T-helper 1 cell treated with Interleukin-12 subunit alpha and Interleukin-12 subunit beta and Interleukin-4 antibody, amounts not matched to agents 30 μg/mL and 1 μg/mL, for 36 hours (primary cell): ENCODE data around the gene GPSM1.

Experiments
- H3K27ac Mint-ChIP-seq: one replicate; pipeline ENCODE4 v1.8.0; 2021; ENCODE audit warnings: mild to moderate bottlenecking, mixed read lengths
- H3K27me3 Mint-ChIP-seq: one replicate; pipeline ENCODE4 v1.8.0; 2021; ENCODE audit warnings: low read depth, mixed read lengths
- H3K36me3 Mint-ChIP-seq: one replicate; pipeline ENCODE4 v1.8.0; 2021; ENCODE audit warnings: low read depth, mixed read lengths
- H3K4me1 Mint-ChIP-seq: one replicate; pipeline ENCODE4 v1.8.0; 2021; ENCODE audit warnings: low read depth, mixed read lengths
- H3K4me3 Mint-ChIP-seq: one replicate; pipeline ENCODE4 v1.8.0; 2021; ENCODE audit warnings: mild to moderate bottlenecking, moderate library complexity, mixed read lengths
- H3K9me3 Mint-ChIP-seq: one replicate; pipeline ENCODE4 v1.8.0; 2021; ENCODE audit warnings: mixed read lengths

The GPSM1 gene

DNA sequence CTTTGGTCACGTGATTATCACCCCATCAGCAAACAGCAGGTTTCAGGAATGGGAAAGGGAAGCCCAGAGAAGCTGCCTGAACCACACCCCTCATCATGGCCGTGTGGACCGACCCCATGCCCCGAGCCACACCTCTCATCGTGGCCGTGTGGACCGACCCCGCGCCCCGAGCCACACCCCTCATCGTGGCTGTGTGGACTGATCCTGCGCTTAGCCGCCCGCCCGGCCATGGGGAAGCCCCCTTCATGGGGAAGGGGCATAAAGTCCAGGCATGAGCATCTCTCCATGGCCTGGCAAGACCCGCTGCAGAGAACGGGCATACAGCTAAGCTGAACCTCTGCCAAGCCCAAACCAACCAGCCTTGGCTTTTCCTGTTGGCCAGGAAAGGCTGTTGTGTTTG is 66.2 kb downstream of the GPSM1 start:
- no peaks in the 10 kb centered on the region for H3K9me3 Mint-ChIP-seq
- peaks cover 30% of the 10 kb centered on the region for H3K36me3 Mint-ChIP-seq
- no peaks in the 10 kb centered on the region for H3K27me3 Mint-ChIP-seq
- H3K4me1 Mint-ChIP-seq, result peaks cover 2% of the 10 kb centered on the region
- no peak overlapping the region for H3K4me3 Mint-ChIP-seq
- no peak overlapping the region for H3K27ac Mint-ChIP-seq

DNA sequence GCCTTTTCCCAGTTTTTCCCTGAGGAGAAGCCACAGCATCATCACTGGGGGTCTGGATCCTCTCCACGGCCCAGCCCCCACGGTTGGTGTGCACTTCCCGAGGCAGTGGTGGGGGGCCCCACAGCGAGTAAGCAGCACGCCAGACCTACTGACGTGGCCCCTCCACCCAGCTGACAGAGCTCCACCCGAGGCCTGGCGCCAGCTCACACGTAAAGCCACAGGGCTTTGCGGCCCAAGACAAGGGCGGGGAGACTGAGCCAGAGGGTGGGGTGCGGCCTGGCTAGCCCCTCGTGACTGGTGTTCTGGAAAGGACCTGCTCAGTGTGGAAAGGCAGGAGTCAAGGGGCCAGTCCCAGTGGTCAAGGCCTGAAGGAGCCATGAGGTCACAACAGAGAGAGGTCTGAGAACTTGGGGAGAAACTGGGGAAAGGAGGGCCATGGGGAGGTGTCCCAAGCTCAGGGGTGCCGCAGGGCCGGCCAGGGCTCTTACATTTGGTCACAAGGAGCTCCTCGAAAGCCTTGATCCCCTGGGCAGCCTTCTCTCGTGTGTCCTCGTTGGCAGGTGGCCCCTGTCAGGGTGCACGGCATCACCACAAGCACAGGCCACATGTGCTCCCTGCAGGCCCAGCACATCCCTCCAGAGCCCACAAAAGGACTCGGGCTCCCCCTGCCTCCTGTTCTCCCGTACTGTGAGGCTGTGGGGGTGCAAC is 67.1 kb downstream of the GPSM1 start:
- H3K9me3 Mint-ChIP-seq, result no peaks in the 10 kb centered on the region
- H3K4me3 Mint-ChIP-seq, result no peak overlapping the region
- peaks cover 10% of the 10 kb centered on the region for H3K4me1 Mint-ChIP-seq
- H3K27me3 Mint-ChIP-seq, result no peaks in the 10 kb centered on the region
- H3K27ac Mint-ChIP-seq, result no peak overlapping the region
- peaks cover 31% of the 10 kb centered on the region for H3K36me3 Mint-ChIP-seq

DNA sequence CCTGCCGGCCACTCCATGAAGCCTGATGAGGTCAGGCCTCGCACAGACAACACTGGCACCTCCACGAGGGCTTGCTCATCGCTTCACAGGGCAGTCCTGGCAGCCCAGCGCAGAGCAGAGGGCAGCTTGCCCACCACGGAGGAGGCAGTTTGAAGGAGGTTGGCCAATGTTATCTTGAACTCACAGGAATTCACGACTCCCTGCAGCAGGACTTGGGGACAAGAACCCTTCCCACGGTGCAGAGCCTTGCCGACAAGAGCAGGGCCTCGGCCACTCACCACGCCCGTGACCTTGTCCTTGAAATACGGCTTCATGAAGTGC is 67.6 kb downstream of the GPSM1 start:
- no peak overlapping the region for H3K27ac Mint-ChIP-seq
- H3K4me1 Mint-ChIP-seq, result peaks cover 8% of the 10 kb centered on the region
- no peaks in the 10 kb centered on the region for H3K27me3 Mint-ChIP-seq
- H3K9me3 Mint-ChIP-seq, result no peaks in the 10 kb centered on the region
- peaks cover 27% of the 10 kb centered on the region for H3K36me3 Mint-ChIP-seq
- no peak overlapping the region for H3K4me3 Mint-ChIP-seq

DNA sequence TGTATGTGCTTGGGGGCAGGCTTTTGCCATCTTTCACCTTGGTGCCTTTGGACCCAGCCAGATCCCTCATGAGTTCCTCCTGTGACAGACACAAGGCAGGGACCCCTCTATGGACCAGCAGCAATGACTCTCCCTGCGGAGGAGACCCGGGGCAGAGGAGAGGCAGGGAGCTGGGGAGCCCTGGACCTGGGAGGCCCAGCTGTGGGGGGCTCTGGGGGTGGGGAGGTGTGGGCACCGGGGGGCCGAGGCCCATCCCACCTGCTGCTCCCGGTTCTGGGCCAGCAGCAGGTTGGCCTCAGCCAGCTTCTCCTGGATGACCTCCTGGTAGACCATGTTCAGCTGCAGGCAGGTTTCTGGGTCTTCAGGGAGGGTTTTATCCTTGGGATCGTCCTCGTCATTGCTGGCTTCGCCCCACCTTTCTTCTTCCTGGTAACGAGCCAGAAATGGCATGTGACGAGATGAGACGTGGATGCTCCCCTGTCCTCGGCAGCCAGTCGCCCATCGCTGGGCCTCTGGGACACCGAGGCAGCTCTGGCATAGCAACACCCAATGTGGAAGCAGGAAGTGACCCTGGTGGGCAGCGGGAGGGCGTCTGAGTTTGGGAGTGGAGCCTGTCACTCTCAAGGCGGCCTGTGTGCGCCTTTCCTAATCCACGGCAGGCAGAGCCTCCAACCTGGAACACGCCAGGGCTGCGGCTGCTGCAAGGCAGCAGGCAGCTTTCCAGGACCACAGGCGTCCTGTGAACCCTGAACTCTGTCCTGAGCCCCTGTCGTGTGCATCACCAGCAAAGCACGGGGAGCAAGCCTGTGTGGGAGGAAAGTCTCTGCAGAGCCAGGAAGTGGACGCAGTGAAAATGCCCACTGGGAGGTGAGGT is 68.2 kb downstream of the GPSM1 start:
- H3K27me3 Mint-ChIP-seq, result no peaks in the 10 kb centered on the region
- H3K4me3 Mint-ChIP-seq, result no peak overlapping the region
- H3K27ac Mint-ChIP-seq, result no peak overlapping the region
- H3K36me3 Mint-ChIP-seq, result peaks cover 25% of the 10 kb centered on the region
- H3K4me1 Mint-ChIP-seq, result peaks cover 10% of the 10 kb centered on the region
- no peaks in the 10 kb centered on the region for H3K9me3 Mint-ChIP-seq

DNA sequence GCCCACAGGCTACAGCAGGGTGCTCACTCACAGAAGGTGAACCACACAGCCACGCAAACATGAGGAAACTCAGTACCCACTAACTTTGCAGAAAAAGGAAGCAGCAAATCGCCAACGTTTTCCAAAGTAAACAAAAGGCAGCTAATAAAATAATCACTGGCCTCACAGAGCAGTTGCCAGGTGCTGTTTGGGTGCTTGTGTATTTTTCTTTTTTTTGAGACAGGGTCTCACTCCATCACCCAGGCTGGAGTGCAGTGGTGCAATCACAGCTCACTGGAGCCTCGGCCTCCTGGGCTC is 68.8 kb downstream of the GPSM1 start:
- peaks cover 11% of the 10 kb centered on the region for H3K4me1 Mint-ChIP-seq
- H3K36me3 Mint-ChIP-seq, result peaks cover 25% of the 10 kb centered on the region
- H3K9me3 Mint-ChIP-seq, result no peaks in the 10 kb centered on the region
- H3K4me3 Mint-ChIP-seq, result no peak overlapping the region
- H3K27me3 Mint-ChIP-seq, result no peaks in the 10 kb centered on the region
- no peak overlapping the region for H3K27ac Mint-ChIP-seq

DNA sequence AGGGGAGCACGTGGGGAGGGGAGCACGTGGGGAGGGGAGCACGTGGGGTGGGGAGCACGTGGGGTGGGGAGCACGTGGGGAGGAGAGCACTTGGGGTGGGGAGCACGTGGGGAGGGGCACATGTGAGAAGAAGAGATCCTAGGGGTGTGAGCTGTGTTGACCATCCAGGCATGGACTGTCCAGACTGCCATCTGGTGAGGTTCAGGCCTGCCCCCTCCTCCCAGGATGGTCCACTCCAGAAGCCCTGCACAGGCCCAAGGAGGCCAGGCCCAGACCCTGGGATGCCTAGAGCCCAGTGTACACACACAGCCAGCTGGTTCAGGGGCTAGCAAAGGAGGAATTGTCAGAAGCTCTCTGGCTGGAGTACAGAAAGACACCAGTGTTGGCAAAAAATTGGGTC is 70.3 kb downstream of the GPSM1 start:
- Mint-ChIP-seq H3K4me1 (peaks cover 18% of the 10 kb centered on the region), H3K4me3 (no peak overlapping the region), H3K27ac (no peak overlapping the region), H3K9me3 (no peaks in the 10 kb centered on the region), H3K36me3 (peaks cover 23% of the 10 kb centered on the region), H3K27me3 (no peaks in the 10 kb centered on the region)

DNA sequence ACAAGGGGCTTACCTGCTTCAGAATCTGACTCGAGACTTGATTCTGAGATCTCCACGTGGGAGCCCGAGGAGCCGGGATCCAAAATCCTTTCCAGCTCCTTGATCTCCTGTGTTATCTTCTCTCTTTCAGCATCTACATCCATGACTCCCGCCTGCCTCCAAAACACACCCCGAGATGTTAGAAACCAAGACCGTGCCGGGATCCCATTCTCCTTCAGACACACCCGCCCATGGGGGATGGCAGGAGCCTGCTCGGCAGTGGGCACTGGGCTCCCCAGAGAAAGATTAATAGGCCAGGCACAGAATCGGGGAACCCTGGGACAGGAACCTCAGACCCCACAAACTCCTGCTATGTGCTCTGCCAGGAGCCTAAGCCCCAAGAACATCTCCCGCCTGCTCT is 70.9 kb downstream of the GPSM1 start:
- Mint-ChIP-seq H3K27me3 (no peaks in the 10 kb centered on the region), H3K27ac (no peak overlapping the region), H3K9me3 (no peaks in the 10 kb centered on the region), H3K4me3 (peak overlapping the region; percentile 84), H3K4me1 (peaks cover 18% of the 10 kb centered on the region), H3K36me3 (peaks cover 23% of the 10 kb centered on the region)

DNA sequence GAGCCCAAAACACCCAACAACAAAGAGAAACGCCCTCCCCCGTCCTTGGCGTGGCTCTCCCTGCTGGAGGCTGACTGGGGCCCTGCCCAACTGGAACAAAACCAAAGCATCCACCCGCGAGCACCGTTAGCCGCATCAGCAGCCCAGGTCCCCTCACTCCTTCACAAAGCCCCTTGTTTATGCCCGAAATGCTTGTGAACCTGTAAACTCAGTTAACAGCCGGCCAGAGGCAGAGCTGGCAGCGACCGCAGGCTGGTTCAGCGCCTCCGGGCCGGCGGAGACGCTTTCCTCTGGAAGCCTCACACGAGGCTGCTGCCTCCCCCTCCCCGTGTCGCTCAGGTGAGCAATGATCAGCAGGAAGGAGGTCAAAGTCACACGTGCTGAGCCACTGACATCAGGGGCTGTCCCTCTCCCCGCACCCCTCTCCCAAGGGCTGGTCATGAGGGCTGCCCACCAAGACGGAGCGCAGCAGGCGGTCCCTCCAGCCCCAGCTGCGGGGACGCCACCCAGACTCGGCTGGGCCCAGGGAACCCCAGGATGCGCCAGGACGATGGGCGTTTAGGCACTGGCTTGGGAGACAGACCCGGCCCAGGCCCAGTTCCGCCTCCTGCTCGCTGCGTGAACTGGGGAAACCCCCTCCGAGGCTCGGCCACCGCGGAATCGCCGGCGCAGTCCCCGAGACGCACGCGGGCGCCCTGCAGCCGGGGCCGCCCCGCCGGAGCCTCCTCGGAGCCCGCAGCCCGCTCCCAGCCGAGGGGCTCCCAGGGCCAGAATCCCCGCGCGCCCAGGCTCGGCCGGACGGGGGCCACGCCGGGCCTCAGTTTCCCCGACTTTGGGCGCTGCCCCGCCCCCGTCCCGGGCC is 72.1 kb downstream of the GPSM1 start:
- Mint-ChIP-seq H3K9me3 (no peaks in the 10 kb centered on the region), H3K4me1 (peaks cover 29% of the 10 kb centered on the region), H3K36me3 (peaks cover 21% of the 10 kb centered on the region), H3K4me3 (peak overlapping the region; percentile 84), H3K27ac (peak overlapping the region; percentile 57), H3K27me3 (no peaks in the 10 kb centered on the region)

DNA sequence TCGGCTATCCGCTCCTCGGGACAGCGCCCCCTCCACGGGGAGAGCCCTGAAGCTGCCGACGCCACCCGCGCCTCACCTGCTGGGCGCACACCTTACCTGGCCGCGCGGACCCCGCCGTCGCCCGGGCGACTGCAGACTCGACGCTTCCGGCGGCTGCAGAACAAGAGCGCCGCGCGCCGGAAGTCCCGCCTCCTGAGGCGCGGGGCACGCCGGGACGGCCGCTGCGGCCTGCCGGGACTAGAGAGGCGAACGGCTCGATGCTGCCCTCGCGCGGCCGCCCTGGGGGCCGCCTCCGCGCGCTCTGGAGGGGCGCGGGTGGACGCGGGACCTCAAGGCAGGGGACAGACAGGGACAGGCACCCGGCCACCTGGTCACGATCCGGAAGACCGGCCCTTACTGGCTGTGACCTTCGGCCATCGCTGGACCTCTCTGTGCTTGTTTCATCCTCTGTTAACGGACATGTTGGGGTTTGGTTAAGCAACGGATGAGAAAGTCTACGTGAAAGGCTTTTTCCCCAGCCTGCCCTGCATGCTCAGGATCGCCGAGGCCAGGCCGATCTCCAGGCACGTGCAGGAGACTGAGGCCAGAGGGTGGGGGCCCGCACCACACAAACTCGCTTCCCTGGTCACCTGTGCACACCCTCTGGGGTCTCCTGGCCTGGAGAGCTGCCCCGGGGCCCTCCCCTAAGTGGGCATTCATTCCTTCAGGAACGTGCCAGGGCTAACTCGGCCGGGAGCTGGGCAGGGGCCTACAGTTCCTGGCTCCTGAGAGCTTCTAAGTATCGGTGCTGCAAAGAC is 72.9 kb downstream of the GPSM1 start, which contains the start of gene SNAPC4:
Gene SNAPC4 (minus strand): TSS at position 133 of the 797 bp plus-strand sequence. CDS start 1,742 bp downstream, outside the sequence.
- peaks cover 23% of the 10 kb centered on the region for H3K36me3 Mint-ChIP-seq
- H3K27me3 Mint-ChIP-seq, result no peaks in the 10 kb centered on the region
- H3K27ac Mint-ChIP-seq, result peak within 1 kb of the TSS; percentile 59
- H3K4me3 Mint-ChIP-seq, result peak within 1 kb of the TSS; percentile 84
- no peaks in the 10 kb centered on the region for H3K9me3 Mint-ChIP-seq
- H3K4me1 Mint-ChIP-seq, result peaks cover 37% of the 10 kb centered on the region

DNA sequence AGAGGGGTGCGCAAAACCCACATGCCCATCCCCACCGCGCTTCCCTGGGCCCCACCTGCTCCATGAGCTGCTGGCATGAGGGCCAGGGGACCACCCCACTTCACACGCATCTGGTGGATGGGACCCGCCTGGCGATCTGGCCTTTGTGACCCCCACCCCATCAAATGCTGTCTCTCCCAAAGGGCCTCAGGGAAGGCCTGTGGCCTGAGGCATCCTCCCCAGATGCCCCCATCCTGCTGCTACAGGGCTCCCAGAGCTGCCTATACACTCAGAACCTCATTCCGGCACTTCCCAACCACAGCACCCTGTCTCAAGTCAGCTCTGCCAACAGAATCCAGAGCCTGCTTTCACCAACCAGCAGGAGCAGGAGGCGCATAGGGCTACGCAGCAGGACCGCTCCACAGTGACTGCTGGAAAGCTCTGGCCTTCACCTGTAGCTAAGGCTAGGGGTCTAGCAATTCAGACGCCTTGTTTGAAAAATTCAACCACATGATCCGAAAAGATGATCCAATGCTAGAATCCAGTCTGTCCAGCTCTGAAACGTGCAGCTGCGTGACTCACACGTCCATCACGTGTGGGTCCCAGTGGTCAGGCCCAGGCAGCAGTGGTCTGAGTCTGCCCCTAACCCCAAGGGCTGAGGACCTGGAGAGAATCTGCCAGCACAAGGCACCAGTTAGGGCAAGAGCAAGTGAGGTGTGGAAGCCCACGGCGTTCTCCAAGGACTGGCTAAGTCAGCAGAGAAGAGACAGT is 74.0 kb downstream of the GPSM1 start:
- H3K4me3 Mint-ChIP-seq, result peak overlapping the region; percentile 14
- H3K36me3 Mint-ChIP-seq, result peaks cover 29% of the 10 kb centered on the region
- H3K4me1 Mint-ChIP-seq, result peaks cover 38% of the 10 kb centered on the region
- H3K27ac Mint-ChIP-seq, result peak overlapping the region; percentile 24
- H3K27me3 Mint-ChIP-seq, result no peaks in the 10 kb centered on the region
- H3K9me3 Mint-ChIP-seq, result no peaks in the 10 kb centered on the region

DNA sequence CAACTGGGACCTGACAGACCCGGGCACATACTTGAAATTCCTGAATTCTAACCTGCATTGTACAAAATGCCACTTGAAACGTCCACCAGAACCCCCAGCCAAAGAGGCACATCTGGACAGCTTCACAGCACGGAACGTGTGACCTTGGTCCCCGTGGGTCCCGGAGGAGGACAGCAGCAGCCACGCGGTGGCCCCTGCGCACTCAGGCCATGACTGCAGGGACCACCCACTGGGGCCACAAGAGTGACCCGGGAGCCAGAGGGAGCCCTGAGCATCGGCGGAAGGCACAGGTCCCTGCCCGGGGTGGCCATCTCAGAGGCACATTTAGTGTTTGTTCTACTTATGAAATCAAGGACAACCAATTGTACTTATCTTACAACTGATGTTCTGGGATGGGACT is 74.7 kb downstream of the GPSM1 start:
- H3K36me3 Mint-ChIP-seq, result peaks cover 31% of the 10 kb centered on the region
- no peaks in the 10 kb centered on the region for H3K9me3 Mint-ChIP-seq
- peaks cover 38% of the 10 kb centered on the region for H3K4me1 Mint-ChIP-seq
- H3K27ac Mint-ChIP-seq, result peak overlapping the region; percentile 7
- H3K27me3 Mint-ChIP-seq, result no peaks in the 10 kb centered on the region
- H3K4me3 Mint-ChIP-seq, result no peak overlapping the region

DNA sequence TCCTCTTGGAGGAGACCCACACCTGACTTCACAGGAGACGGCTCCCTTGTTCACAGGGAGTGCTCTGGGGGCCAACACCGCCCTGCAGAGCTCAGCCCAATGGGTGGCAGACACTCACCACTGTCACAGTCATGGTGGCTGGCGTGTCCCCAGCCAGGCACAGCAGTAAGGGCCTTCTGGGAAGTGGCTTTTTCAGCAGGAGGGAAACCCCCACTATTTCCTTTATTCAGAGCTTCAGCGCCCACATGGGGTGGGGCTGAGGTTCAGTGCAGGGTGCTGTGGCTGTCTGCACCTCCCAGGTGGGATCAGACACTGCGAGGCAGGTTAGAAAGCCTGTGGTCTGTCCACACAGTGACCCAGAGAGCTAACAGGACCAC is 76.2 kb downstream of the GPSM1 start:
- H3K27me3 Mint-ChIP-seq, result no peaks in the 10 kb centered on the region
- no peaks in the 10 kb centered on the region for H3K9me3 Mint-ChIP-seq
- peaks cover 34% of the 10 kb centered on the region for H3K36me3 Mint-ChIP-seq
- H3K27ac Mint-ChIP-seq, result peak overlapping the region; percentile 79
- peak overlapping the region; percentile 65 for H3K4me3 Mint-ChIP-seq
- peaks cover 42% of the 10 kb centered on the region for H3K4me1 Mint-ChIP-seq

DNA sequence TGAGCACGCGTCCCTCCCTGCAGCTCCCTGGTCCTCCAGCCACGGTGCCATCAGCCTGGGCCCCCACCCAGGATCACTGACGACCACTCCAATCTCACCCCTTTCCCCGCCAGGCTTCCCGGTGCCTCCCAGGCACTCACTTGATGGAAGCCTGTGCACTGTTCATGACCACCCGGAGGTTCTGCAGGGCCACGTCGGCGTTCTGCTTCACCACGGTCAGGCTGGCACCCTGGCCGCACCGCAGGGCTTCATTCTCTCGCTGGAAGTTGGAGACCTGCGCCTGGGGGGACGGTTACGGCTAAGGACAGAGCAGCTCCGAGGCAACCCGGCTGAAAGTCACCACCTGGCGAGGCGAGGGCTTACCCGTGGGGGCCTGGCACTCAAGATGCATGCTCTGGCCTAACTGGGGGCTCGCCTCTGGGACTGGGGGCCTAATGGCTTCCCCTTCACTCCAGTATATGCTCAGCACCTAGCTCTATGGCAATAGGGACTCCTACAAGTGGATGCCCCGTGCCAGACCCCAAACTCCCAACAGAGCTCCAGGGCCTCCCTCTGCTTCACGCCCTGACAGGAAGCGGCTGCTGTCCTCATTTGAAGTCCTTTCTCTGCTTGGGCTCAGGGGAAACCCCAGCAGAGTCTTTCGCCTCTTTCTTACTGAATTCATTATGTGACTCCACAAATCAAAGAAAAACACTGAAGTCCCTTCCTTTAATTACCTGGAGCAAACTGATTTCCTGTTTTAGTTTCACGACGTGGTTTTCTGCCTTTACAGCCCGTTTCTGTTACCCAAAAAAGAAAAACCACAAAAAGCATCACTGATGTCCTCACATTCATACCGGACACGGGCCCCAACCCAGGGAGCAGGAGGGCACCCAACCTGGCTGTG is 76.8 kb downstream of the GPSM1 start:
- Mint-ChIP-seq H3K36me3 (peaks cover 37% of the 10 kb centered on the region), H3K4me3 (peak overlapping the region; percentile 65), H3K27ac (peak overlapping the region; percentile 79), H3K4me1 (peaks cover 42% of the 10 kb centered on the region), H3K9me3 (no peaks in the 10 kb centered on the region), H3K27me3 (peaks cover 4% of the 10 kb centered on the region)
